Fibroblast of pulmonary artery (primary cell): ENCODE data around the gene RBM33.

Experiments used
- DNase-seq: peaks from one replicate; pipeline ENCODE4 v3.0.0-alpha.2; 2010; ENCODE audit warnings: low read depth
- H3K4me3 ChIP-seq: replicated peaks from 2 replicates; pipeline ENCODE4 v1.5.1; 2011; ENCODE audit warnings: low read depth, mild to moderate bottlenecking, control low read depth, low read length, moderate library complexity
- CTCF ChIP-seq: IDR thresholded peaks from 2 replicates; pipeline ENCODE4 v1.5.1; 2011; ENCODE audit warnings: mild to moderate bottlenecking, control low read depth, low read length, inconsistent platforms; ENCODE audit errors: missing control alignments

Gene RBM33

GRCh38 chr7:155731380-155731779 lies 86.9 kb downstream of the RBM33 start:
- TF ChIP-seq CTCF = no peak
- peak; percentile 33 for DNase-seq
- no peak overlapping the region for H3K4me3 ChIP-seq

- DNase-seq = no peak
- TF ChIP-seq CTCF = no peak
- H3K4me3 ChIP-seq = no peak overlapping the region
Observed at GRCh38 chr7:155731871-155732270, 87.4 kb downstream of the RBM33 start.

- DNase-seq = no peak
- no peak overlapping the region for H3K4me3 ChIP-seq
- no peak for TF ChIP-seq CTCF
Observed at GRCh38 chr7:155732286-155732685, 87.8 kb downstream of the RBM33 start.

- no peak for DNase-seq
- no peak overlapping the region for H3K4me3 ChIP-seq
- no peak for TF ChIP-seq CTCF
Observed at GRCh38 chr7:155733582-155734444, 89.4 kb downstream of the RBM33 start.

GRCh38 chr7:155734445-155734809 lies 90.0 kb downstream of the RBM33 start:
- TF ChIP-seq CTCF = no peak
- no peak overlapping the region for H3K4me3 ChIP-seq
- DNase-seq = no peak

GRCh38 chr7:155735442-155736115 lies 91.1 kb downstream of the RBM33 start:
- no peak for TF ChIP-seq CTCF
- no peak for DNase-seq
- no peak overlapping the region for H3K4me3 ChIP-seq
